HepG2 (cell line): ENCODE measurements around the gene TTLL12. TPM values are rescaled to one million over a fixed set of nuclear protein-coding genes. Genes with fewer than 3 reads are reported as not detected.
A peak's percentile ranks its signal among the peaks of the same experiment; 100 is the strongest.

Experiments used
- AGO1 ChIP-seq: fragments of 200-400 bp; formaldehyde crosslinking; IDR thresholded peaks from 2 replicates; pipeline ENCODE4 v1.6.1; 2017; ENCODE audit warnings: mild to moderate bottlenecking, low read depth, low read length, moderate library complexity; ENCODE audit not compliant: poor library complexity, severe bottlenecking
- FOXJ3 ChIP-seq: sonication (generic); formaldehyde crosslinking; IDR thresholded peaks from 2 replicates; pipeline ENCODE4 v1.4.0; 2020; ENCODE audit warnings: missing genetic modification reagents, mild to moderate bottlenecking, borderline replicate concordance
- GATAD1 ChIP-seq: IDR thresholded peaks from 2 replicates; pipeline ENCODE4 v1.6.1; 2016; ENCODE audit warnings: missing genetic modification reagents, missing compliant biosample characterization
- HNF4A ChIP-seq: sonication (generic); formaldehyde crosslinking; IDR thresholded peaks from 2 replicates; pipeline ENCODE4 v1.4.0; 2020; ENCODE audit warnings: missing genetic modification reagents
- IRF1 ChIP-seq: sonication (generic); formaldehyde crosslinking; IDR thresholded peaks from 2 replicates; pipeline ENCODE4 v1.4.0; 2020; ENCODE audit warnings: low read depth, mild to moderate bottlenecking, missing genetic modification reagents
- KMT2A ChIP-seq: sonication (generic); formaldehyde crosslinking; IDR thresholded peaks from 2 replicates; pipeline ENCODE4 v1.4.0; 2020; ENCODE audit warnings: missing genetic modification reagents
- MYC ChIP-seq: sonication (generic); formaldehyde crosslinking; IDR thresholded peaks from 2 replicates; pipeline ENCODE4 v1.9.0; 2021; ENCODE audit warnings: missing genetic modification reagents, borderline replicate concordance
- NR2F6 ChIP-seq, 2 experiments: IDR thresholded peaks; 2 replicates each; pipeline ENCODE4 v1.6.1; 2016; ENCODE audit warnings: antibody characterized with exemption in 1 of 2, mild to moderate bottlenecking in 1 of 2
- PAX8 ChIP-seq: sonication (generic); formaldehyde crosslinking; IDR thresholded peaks from 2 replicates; pipeline ENCODE4 v1.8.0; 2022; ENCODE audit warnings: mild to moderate bottlenecking, missing genetic modification reagents, borderline replicate concordance
- PPARG ChIP-seq: conservative IDR thresholded peaks from 2 replicates; pipeline ENCODE4 v1.6.1; 2016; ENCODE audit warnings: missing biosample characterization, missing genetic modification reagents
- STAT6 ChIP-seq: sonication (generic); formaldehyde crosslinking; IDR thresholded peaks from 2 replicates; pipeline ENCODE4 v1.4.0; 2020; ENCODE audit warnings: missing genetic modification reagents, mild to moderate bottlenecking, borderline replicate concordance
- TBX2 ChIP-seq: sonication (generic); formaldehyde crosslinking; IDR thresholded peaks from 2 replicates; pipeline ENCODE4 v1.5.0; 2020; ENCODE audit warnings: missing genetic modification reagents, mild to moderate bottlenecking, borderline replicate concordance
- TOPORS ChIP-seq: sonication (generic); formaldehyde crosslinking; IDR thresholded peaks from 2 replicates; pipeline ENCODE4 v1.8.0; 2023; ENCODE audit warnings: mild to moderate bottlenecking, missing genetic modification reagents
- ZMYM3 ChIP-seq: sonication (generic); formaldehyde crosslinking; IDR thresholded peaks from 2 replicates; pipeline ENCODE4 v1.5.1; 2020; ENCODE audit warnings: mild to moderate bottlenecking, missing genetic modification reagents
- ZNF276 ChIP-seq: sonication (generic); formaldehyde crosslinking; IDR thresholded peaks from 2 replicates; pipeline ENCODE4 v1.4.0; 2020; ENCODE audit warnings: mild to moderate bottlenecking, low read depth, missing genetic modification reagents
- ZNF430 ChIP-seq: sonication (generic); formaldehyde crosslinking; IDR thresholded peaks from 2 replicates; pipeline ENCODE4 v1.9.0; 2021; ENCODE audit warnings: mild to moderate bottlenecking, missing genetic modification reagents
- ZNF597 ChIP-seq: sonication (generic); formaldehyde crosslinking; IDR thresholded peaks from 2 replicates; pipeline ENCODE4 v1.5.0; 2020; ENCODE audit warnings: missing genetic modification reagents
- ZNF720 ChIP-seq: sonication (generic); formaldehyde crosslinking; IDR thresholded peaks from 2 replicates; pipeline ENCODE4 v1.4.0; 2020; ENCODE audit warnings: missing genetic modification reagents
- ZNF788 ChIP-seq: sonication (generic); formaldehyde crosslinking; IDR thresholded peaks from 2 replicates; pipeline ENCODE4 v1.5.0; 2020; ENCODE audit warnings: mild to moderate bottlenecking, missing genetic modification reagents, borderline replicate concordance
- ZNF841 ChIP-seq: sonication (generic); formaldehyde crosslinking; IDR thresholded peaks from 2 replicates; pipeline ENCODE4 v1.8.1; 2023; ENCODE audit warnings: missing genetic modification reagents, borderline replicate concordance
- polyA plus RNA-seq, 8 experiments: library from polyadenylated mRNA; depleted of rRNA in 3 of 8; stranded (reverse) in 7 of 8; unstranded in 1 of 8; fragments of >200 nt; fragmentation: Illumina TruSeq in 4 of 8; extraction: Trizol in 4 of 8; gene quantifications; 2 replicates each; pipeline versions ENCODE4 v1.2.1 to v1.2.3, GENCODE V29; 2011 to 2016; ENCODE audit warnings: low read depth in 4 of 8, missing spikeins in 1 of 8, mixed read lengths in 1 of 8; ENCODE audit not compliant: insufficient read depth in 1 of 8
- total RNA-seq, 5 experiments: library from RNA; depleted of rRNA; stranded (reverse); fragments of >200 nt; fragmentation: Illumina TruSeq; extraction: Trizol; gene quantifications; 2 replicates each; pipeline ENCODE4 v1.2.3, GENCODE V29; 2016; ENCODE audit warnings: low read depth in 1 of 5

The TTLL12 gene
- total and polyA plus RNA-seq, 2 of the 13 experiments (the other 11 are each of a cell fraction or from before 2014, with no cell fraction given) = 11.9 to 38.1 TPM

GRCh38 chr22:43118024-43118849 lies 68.7 kb downstream of the TTLL12 start (continued):
- TF ChIP-seq TBX2 (CRISPR knock-in tag) (0 out of 2 replicates have a peak, but pooled peaks have one; percentile 32), TOPORS (CRISPR knock-in tag) (no peak), GATAD1 (CRISPR knock-in tag) (no peak), AGO1 (no peak), ZMYM3 (0 out of 2 replicates have a peak, but pooled peaks have one; percentile 17), PPARG (CRISPR knock-in tag) (no peak), PAX8 (CRISPR knock-in tag) (no peak), MYC (CRISPR knock-in tag) (no peak), ZNF597 (CRISPR knock-in tag) (no peak), NR2F6 (IDR thresholded peaks at IDR 0.05) (0 out of 2 replicates have a peak, but pooled peaks have one; percentile 51), NR2F6 (CRISPR knock-in tag; IDR thresholded peaks at IDR 0.05) (peak; percentile 28; the same call in 1 of the 2 replicates), ZNF788 (CRISPR knock-in tag) (no peak; the same call in 1 of the 2 replicates), STAT6 (CRISPR knock-in tag) (no peak), ZNF430 (CRISPR knock-in tag) (no peak), KMT2A (CRISPR knock-in tag) (no peak), HNF4A (CRISPR knock-in tag) (peak; percentile 41), ZNF720 (no peak), ZNF276 (CRISPR knock-in tag) (no peak), ZNF841 (CRISPR knock-in tag) (no peak), FOXJ3 (no peak), IRF1 (CRISPR knock-in tag) (no peak)
